ENCODE results near the gene RBMS3.
A peak's percentile ranks its signal among the peaks of the same experiment; 100 is the strongest.

Gene RBMS3

DNA sequence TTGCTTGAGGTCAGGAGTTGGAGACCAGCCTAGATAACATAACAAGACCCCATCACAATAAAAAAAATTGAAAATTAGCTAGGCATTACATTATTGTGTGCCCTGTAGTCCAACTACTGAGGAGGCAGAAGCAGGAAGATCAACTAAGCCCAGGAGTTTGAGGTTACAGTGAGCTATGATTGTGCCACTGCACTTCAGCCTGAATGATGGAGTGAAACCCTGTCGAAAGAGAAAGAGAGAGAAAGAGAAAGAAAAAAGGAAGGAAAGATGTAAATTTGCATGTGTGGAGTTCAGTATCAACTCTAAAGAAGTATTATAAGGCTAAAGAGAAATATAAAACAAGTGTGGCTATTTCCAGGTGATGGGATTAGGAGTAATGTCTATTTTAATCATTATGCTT, 661.4 kb downstream of the RBMS3 start:
- no peak for DNase-seq (ENCODE audit: low spot score)

DNA sequence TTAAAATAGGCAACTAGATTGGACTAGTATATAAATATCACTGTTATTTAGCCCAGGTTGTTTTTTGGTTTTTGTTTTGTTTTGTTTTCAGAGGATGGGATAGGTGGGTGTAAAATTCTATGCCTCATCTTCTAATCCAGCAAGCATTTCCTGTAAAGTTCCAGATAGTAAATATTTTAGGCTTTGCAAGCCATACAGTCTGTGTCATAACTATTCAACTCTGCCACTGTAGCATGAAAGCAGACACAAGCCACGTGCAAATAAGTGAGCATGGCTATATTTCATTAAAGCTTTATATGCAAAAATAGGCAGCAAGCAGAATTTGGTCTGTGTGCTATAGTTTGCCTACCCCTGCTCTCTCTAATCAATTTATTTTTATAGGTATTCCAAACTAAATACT, 668.3 kb downstream of the RBMS3 start:
- no peak for DNase-seq (ENCODE audit: low spot score)

DNA sequence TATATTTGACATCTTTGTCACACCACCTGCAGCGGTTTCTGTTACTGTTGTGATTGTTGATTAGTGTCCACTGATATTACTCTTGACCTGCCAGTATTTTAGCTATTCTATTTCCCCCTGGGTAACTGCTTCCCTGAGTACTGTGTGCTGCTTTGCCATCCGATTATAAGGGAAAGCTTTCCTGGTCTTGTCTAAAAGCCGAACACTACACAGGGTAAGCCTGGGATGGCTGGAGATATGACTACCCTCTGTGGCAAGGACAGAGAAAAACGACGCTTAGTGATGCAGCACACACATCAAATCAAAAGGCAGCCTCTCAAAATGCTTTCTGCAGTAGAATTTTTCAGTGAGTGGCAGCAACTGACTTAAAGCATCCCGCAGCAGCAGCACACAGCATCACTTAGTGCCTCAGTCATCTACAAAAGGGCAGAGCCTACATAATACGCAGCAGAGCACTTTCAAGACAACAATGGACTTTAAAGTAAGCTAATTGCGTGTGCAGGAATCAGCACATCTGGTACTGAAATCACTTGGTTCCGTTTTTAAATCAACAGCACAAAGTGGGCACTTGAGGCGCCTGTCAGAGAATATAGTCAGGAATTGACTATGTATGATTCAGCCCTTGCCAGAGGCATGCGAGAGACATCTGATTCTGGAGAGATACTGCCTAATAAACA, 669.2 kb downstream of the RBMS3 start:
- DNase-seq (ENCODE audit: low spot score): no peak

DNA sequence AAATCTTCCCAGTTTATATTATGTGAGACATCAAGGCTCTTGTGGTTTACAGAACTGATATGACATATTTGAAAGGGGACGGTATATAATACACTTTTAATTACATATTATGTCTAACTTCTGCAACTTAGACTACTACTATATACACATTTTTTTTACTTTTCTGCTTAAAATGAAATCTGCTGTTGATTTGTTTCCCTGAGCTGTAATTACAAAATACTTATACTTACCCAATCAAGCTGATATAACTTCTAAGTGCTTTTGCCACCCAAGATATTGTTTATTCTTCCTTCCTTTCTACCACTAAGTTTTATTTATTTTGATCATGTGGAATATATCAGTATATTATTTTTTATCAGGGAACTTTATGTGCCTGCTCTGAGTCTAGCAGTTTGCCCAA, 671.6 kb downstream of the RBMS3 start:
- no peak for DNase-seq (ENCODE audit: low spot score)

DNA sequence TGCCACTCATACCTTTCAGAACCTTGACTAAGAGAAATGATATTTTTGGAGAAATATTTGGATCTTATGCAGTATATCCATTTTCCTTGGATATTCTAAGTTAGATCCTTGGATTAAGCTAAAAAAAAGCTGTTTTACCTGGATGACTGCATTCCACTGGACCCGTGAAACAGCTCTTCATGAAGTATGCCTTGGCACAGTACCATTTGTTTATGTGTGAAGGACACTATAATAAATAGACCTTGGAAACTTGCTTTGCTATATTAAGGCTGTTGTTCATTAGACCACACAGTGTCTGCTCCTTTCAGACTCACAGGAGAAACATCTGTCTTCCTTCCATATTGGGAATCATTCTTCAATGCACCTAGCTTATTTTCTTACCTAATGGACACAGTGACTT, 674.5 kb downstream of the RBMS3 start:
- DNase-seq (ENCODE audit: low spot score): no peak

GRCh38 chr3:29958816-29959215, 677.9 kb downstream of the RBMS3 start:
- no peak for DNase-seq (ENCODE audit: low spot score)

DNA sequence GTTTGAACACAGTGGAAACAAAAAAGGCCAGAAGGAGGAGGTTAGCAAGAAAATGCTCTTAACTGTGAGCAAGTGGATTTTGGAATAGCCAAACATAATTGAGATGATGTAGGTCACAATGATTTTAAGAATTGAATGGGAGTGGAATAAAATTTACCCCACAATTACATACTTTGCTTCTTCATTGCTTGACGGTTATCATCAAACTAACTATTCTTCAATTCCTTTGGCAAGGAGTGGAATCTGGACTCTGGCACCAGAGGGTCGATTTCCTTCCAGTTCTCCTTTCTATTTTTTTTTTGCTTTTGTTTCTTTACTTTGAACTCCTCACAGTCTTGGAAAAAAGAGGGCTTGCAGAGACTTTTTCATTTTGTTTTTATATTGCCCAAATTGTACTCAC, 691.0 kb downstream of the RBMS3 start:
- DNase-seq (ENCODE audit: low spot score): no peak

GRCh38 chr3:29972320-29972993, 691.6 kb downstream of the RBMS3 start:
- no peak for DNase-seq (ENCODE audit: low spot score)

DNA sequence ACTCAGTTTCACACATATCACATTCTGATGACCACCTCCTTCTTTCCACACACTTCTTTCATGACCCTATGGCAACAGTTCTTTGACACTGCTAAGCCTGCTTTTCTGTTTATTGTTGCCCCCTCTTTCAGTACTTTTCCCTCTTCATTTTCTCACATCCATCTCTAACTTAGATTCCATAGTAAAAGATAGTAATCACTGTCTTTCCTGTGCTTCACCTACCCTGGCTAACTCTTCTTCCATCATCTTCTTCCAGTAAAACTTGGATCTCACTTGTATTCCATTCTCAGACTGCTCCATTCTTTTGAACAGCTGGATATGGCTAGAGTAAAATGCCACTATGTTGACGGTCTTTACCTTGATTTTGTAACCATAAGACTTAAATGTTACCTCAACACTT, 692.9 kb downstream of the RBMS3 start:
- DNase-seq (ENCODE audit: low spot score): no peak

- no peak for DNase-seq (ENCODE audit: low spot score)
Observed at GRCh38 chr3:29976871-29977270, 696.0 kb downstream of the RBMS3 start.

DNA sequence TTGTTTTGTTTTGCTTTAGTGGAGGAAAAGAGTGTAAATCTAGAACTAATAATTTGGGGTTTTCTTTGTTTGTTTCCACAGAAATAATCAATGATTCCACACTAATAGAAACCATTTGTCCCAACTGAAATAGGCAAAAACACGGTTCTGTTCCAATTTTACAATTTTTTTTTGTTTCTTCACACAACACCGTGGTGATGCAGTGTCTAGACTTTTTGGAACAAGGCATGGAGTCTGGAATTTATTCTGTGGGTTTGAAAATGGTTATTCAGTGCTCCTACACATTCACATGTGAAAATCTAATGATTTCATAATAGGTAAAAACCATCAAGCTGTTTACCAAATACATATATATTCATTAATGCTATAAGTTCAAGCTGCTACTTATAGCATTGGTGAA, 696.5 kb downstream of the RBMS3 start:
- no peak for DNase-seq (ENCODE audit: low spot score)

DNA sequence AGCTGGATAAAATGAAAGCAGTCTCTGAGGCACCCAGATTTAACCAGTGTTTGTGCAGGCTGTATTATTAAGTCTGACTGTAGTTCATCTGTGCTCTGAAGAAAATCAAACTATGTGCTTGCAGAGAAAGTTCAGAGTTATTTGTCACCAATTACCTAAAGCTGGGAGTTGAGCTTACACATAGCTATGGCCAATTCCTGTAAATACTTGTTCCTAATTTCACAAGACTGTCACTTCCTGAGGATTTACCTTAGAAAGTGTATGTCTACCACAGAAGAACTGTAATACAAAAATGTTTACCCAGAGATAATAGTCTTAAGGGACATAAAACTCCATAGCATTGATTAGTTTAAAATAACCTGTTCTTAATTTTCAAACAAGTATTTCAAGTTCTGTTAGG, 697.2 kb downstream of the RBMS3 start:
- no peak for DNase-seq (ENCODE audit: low spot score)

- no peak for DNase-seq (ENCODE audit: low spot score)
Observed at GRCh38 chr3:29991198-29991597, 710.3 kb downstream of the RBMS3 start.

GRCh38 chr3:30002797-30003196, 721.9 kb downstream of the RBMS3 start:
- no peak for DNase-seq (ENCODE audit: low spot score)

DNA sequence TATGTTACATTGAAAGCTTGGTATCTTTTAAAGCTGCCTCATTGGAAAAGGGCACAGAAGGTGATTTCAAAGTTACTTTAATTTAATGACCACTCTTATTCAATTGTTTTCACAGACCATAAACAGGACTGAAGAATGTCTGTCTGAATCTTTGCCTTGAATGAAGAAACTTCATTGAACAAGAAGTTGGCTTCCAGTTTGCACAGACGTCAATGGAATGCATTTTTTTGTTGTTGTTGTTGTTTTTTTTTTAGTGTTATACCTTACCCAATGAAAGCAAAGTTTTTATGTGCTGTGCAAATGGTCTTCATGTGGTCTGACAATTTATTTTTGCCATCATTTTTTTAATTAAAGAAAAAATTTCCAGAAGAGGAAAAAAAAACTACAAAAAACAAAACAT, 722.9 kb downstream of the RBMS3 start:
- no peak for DNase-seq (ENCODE audit: low spot score)

GRCh38 chr3:30004481-30004880, 723.6 kb downstream of the RBMS3 start:
- no peak for DNase-seq (ENCODE audit: low spot score)

GRCh38 chr3:30006111-30006510, 725.2 kb downstream of the RBMS3 start:
- DNase-seq (ENCODE audit: low spot score): no peak

- peak; percentile 52 for DNase-seq (ENCODE audit: low spot score)
Observed at GRCh38 chr3:30007668-30008067, 726.8 kb downstream of the RBMS3 start.

DNA sequence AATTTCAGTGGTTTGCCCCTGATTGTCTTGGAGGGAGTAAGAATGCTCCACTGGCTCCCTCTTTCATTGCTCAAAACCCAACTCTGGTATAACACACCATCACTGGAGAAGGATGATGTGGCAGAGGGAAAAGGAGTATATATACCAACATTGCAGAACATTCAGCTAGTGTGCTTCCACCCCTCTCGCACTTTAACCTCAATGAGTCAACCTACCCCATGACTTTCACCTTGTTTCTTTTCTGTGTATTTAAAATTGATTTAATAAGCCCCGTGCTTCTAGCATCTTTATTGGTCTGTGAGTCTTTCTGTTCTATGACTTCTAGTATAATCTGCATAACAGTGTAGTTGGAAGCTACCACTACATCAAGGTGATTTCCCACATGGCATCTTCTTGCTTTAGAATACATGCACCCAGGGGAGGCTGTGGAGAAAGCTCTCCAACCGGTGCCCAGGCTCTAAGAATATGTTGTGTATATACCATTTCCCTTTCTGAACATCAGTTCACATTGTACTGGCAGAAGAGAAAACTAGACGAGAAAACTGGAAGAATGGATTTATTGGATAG, 730.4 kb downstream of the RBMS3 start:
- DNase-seq (ENCODE audit: low spot score): no peak

- DNase-seq (ENCODE audit: low spot score): peak; percentile 56
Observed at GRCh38 chr3:30012941-30013543, 732.2 kb downstream of the RBMS3 start.

DNA sequence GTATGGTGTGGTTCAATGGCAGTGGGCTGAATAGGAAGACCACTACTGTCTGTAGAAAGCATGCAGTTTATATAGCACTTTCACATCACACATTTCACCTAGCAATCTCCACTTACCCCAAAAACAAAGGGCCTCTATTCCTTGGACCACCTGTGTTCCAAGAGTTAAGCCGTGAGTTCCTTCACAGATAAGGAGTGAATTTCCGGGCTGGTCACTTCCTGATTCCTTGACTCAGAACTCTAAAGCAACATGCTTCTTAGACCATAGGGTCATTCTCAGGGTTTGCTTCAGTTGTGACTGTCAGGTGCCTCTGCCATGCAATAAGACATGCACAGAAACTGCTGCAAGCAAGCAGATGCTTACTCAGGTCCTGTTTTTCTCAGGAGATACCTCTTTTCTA, 737.0 kb downstream of the RBMS3 start:
- no peak for DNase-seq (ENCODE audit: low spot score)

GRCh38 chr3:30020380-30020779, 739.5 kb downstream of the RBMS3 start:
- no peak for DNase-seq (ENCODE audit: low spot score)

DNA sequence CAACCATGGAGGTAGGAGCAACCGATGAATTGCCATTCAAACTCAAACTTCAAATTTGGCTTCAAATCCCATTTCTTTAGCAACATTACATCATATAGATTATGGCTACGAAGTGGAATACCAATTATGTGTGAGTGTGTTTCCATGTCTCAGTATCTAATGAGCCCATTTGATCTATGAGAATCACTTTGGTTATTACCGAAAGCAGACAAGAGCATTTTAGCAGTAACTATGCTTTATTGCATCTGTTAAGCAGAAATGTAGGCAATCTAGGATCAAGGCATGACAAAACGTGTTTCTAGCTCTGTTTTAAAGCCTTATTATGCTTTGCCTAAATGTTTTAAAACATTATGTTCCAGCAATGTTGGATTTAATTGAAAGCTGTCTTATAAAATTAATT, 743.6 kb downstream of the RBMS3 start:
- DNase-seq (ENCODE audit: low spot score): no peak

Data from putamen (tissue), 1 donor.